Measurements from ENCODE around the gene C6orf120. TPM values are rescaled to one million over a fixed set of nuclear protein-coding genes. Genes with fewer than 3 reads are reported as not detected.

Gene C6orf120
- total RNA-seq, 1 experiment from 2014 or later, result 20.6 TPM

- ChIA-PET POLR2A (no interaction called here), RAD21 (ENCODE audit: low non-redundant PET in 1 of 2, low total read pairs in 2 of 2, uncharacterized antibody in 2 of 2, unreplicated experiment in 2 of 2) (no interaction called here), CTCF (no interaction called here)
- Histone ChIP-seq H3K9me3 (ENCODE audit: control insufficient read depth in 1 of 2, insufficient read depth in 1 of 2, low read depth in 1 of 2, low read length in 2 of 2) (peaks cover 10 to 12% of the 10 kb centered on the region in 2 experiments; a peak in 2 of 4 replicates), H3K4me3 (replicated peaks in 1 of 2; ENCODE audit: low read depth in 1 of 2, low read length in 2 of 2) (no peak overlapping the region), H3K36me3 (ENCODE audit: control insufficient read depth in 1 of 2, insufficient read depth in 2 of 2, low read length in 2 of 2) (peaks cover 15 to 29% of the 10 kb centered on the region in 2 experiments; a peak in 2 of 4 replicates), H3K4me1 (ENCODE audit: control insufficient read depth in 1 of 2, insufficient read depth in 2 of 2, low read length in 2 of 2) (no peaks in the 10 kb centered on the region), H3K9me2 (ENCODE audit: insufficient read depth) (no peaks in the 10 kb centered on the region), H2AFZ (ENCODE audit: low read depth, low read length, poor library complexity, severe bottlenecking) (no peak overlapping the region), H3K27me3 (ENCODE audit: insufficient read depth, low read length) (no peaks in the 10 kb centered on the region), H3K9ac (ENCODE audit: low read length) (no peak overlapping the region), H4K20me1 (ENCODE audit: insufficient read depth) (no peaks in the 10 kb centered on the region), H3K79me2 (ENCODE audit: insufficient read depth, low read length) (no peaks in the 10 kb centered on the region), H3K27ac (ENCODE audit: low read depth, low read length) (no peak overlapping the region), H3K4me2 (ENCODE audit: low read length) (no peak overlapping the region)
- BruUV-seq (replicated peaks), result TSS peak; percentile 15
- no peak for DNase-seq (ENCODE audit: low read depth, low spot score)
- no peak for ATAC-seq
- TF ChIP-seq JUND (IDR thresholded peaks at IDR 0.05) (no peak), POLR2A (IDR thresholded peaks at IDR 0.05; ENCODE audit: borderline replicate concordance, extremely low read depth, insufficient read depth, insufficient read length) (no peak), FOSL1 (IDR thresholded peaks at IDR 0.05; ENCODE audit: low read depth) (no peak)
- intact Hi-C loops (cut with micrococcal nuclease), result no loop called here
Observed at GRCh38 chr6:169654598-169655391, 47.1 kb upstream of the C6orf120 start.

- Histone ChIP-seq H3K4me3 (replicated peaks in 1 of 2; ENCODE audit: low read depth in 1 of 2, low read length in 2 of 2) (no peak overlapping the region), H3K79me2 (ENCODE audit: insufficient read depth, low read length) (no peaks in the 10 kb centered on the region), H3K27me3 (ENCODE audit: insufficient read depth, low read length) (no peaks in the 10 kb centered on the region), H4K20me1 (ENCODE audit: insufficient read depth) (no peaks in the 10 kb centered on the region), H3K4me1 (ENCODE audit: control insufficient read depth in 1 of 2, insufficient read depth in 2 of 2, low read length in 2 of 2) (no peaks in the 10 kb centered on the region), H3K27ac (ENCODE audit: low read depth, low read length) (no peak overlapping the region), H3K9me2 (ENCODE audit: insufficient read depth) (no peaks in the 10 kb centered on the region), H2AFZ (ENCODE audit: low read depth, low read length, poor library complexity, severe bottlenecking) (no peak overlapping the region), H3K4me2 (ENCODE audit: low read length) (no peak overlapping the region), H3K9ac (ENCODE audit: low read length) (no peak overlapping the region), H3K36me3 (ENCODE audit: control insufficient read depth in 1 of 2, insufficient read depth in 2 of 2, low read length in 2 of 2) (peaks cover 19 to 29% of the 10 kb centered on the region in 2 experiments; a peak in 2 of 4 replicates), H3K9me3 (ENCODE audit: control insufficient read depth in 1 of 2, insufficient read depth in 1 of 2, low read depth in 1 of 2, low read length in 2 of 2) (peaks cover 10 to 12% of the 10 kb centered on the region in 2 experiments; a peak in 2 of 4 replicates)
- CTCF ChIA-PET, result no interaction called here
- TF ChIP-seq EZH2phosphoT487 (IDR thresholded peaks at IDR 0.05; ENCODE audit: borderline replicate concordance) (no peak), SP1 (IDR thresholded peaks at IDR 0.05; ENCODE audit: low read depth) (no peak), TCF7L2 (IDR thresholded peaks at IDR 0.05; ENCODE audit: borderline replicate concordance, extremely low read depth, insufficient read depth, insufficient read length) (no peak), POLR2AphosphoS5 (IDR thresholded peaks at IDR 0.05; ENCODE audit: low read depth, low read length) (no peak), RAD21 (IDR thresholded peaks at IDR 0.05; ENCODE audit: low read depth) (no peak), MAX (IDR thresholded peaks at IDR 0.05) (no peak), ZFX (IDR thresholded peaks at IDR 0.05) (no peak), SRF (IDR thresholded peaks at IDR 0.05; ENCODE audit: low read depth) (no peak), CTCF (IDR thresholded peaks at IDR 0.05 in 2 of 3, conservative IDR thresholded peaks at IDR 0.05 in 1 of 3; ENCODE audit: borderline replicate concordance in 1 of 3, insufficient read depth in 1 of 3, low read depth in 2 of 3, low read length in 2 of 3) (no peak)
- BruUV-seq (replicated peaks), result no TSS peak
- DNase-seq (ENCODE audit: low read depth, low spot score) (no peak), ATAC-seq (no peak)
- POLR2A ChIA-PET, result no interaction called here
- RAD21 ChIA-PET (ENCODE audit: low non-redundant PET in 1 of 2, low total read pairs in 2 of 2, uncharacterized antibody in 2 of 2, unreplicated experiment in 2 of 2), result no interaction called here
- intact Hi-C loops (cut with micrococcal nuclease), result no loop called here
Observed at GRCh38 chr6:169656546-169657283, 45.2 kb upstream of the C6orf120 start.
